ENCODE data around the gene ZSCAN21.
A peak's percentile ranks its signal among the peaks of the same experiment; 100 is the strongest.

ZSCAN21 gene

GRCh38 chr7:100033526-100033925, 16.0 kb upstream of the ZSCAN21 start:
- TF ChIP-seq CTCF (IDR thresholded peaks at IDR 0.05; ENCODE audit: borderline replicate concordance, insufficient read depth, low read depth, low read length): no peak
- no peak overlapping the region for H3K4me3 ChIP-seq (ENCODE audit: low read depth, low read length)

- TF ChIP-seq CTCF (IDR thresholded peaks at IDR 0.05; ENCODE audit: borderline replicate concordance, insufficient read depth, low read depth, low read length): no peak
Measured at GRCh38 chr7:100034871-100035510, 14.6 kb upstream of the ZSCAN21 start.

GRCh38 chr7:100035876-100036275, 13.7 kb upstream of the ZSCAN21 start:
- TF ChIP-seq CTCF (IDR thresholded peaks at IDR 0.05; ENCODE audit: borderline replicate concordance, insufficient read depth, low read depth, low read length): no peak
- H3K4me3 ChIP-seq (ENCODE audit: low read depth, low read length): no peak overlapping the region

More at GRCh38 chr7:100034871-100035510, 14.6 kb upstream of the ZSCAN21 start:
- H3K4me3 ChIP-seq (ENCODE audit: low read depth, low read length): no peak overlapping the region

GRCh38 chr7:100038326-100038725, 11.2 kb upstream of the ZSCAN21 start:
- H3K4me3 ChIP-seq (ENCODE audit: low read depth, low read length): no peak overlapping the region
- TF ChIP-seq CTCF (IDR thresholded peaks at IDR 0.05; ENCODE audit: borderline replicate concordance, insufficient read depth, low read depth, low read length): no peak

GRCh38 chr7:100040575-100040974, 9.0 kb upstream of the ZSCAN21 start:
- no peak for TF ChIP-seq CTCF (IDR thresholded peaks at IDR 0.05; ENCODE audit: borderline replicate concordance, insufficient read depth, low read depth, low read length)
- H3K4me3 ChIP-seq (ENCODE audit: low read depth, low read length): no peak overlapping the region

- TF ChIP-seq CTCF (IDR thresholded peaks at IDR 0.05; ENCODE audit: borderline replicate concordance, insufficient read depth, low read depth, low read length): 0 out of 2 replicates have a peak, but pooled peaks have one; percentile 13
- no peak overlapping the region for H3K4me3 ChIP-seq (ENCODE audit: low read depth, low read length)
Measured at GRCh38 chr7:100044718-100045117, 4.9 kb upstream of the ZSCAN21 start.

GRCh38 chr7:100048680-100049079, 894 bp upstream of the ZSCAN21 start:
- TF ChIP-seq CTCF (IDR thresholded peaks at IDR 0.05; ENCODE audit: borderline replicate concordance, insufficient read depth, low read depth, low read length): no peak
- no peak overlapping the region for H3K4me3 ChIP-seq (ENCODE audit: low read depth, low read length)
